GM18505 (cell line): ENCODE measurements around the gene RBMS2.

Experiments
- ATAC-seq: cut with Tn5 transposase; IDR thresholded peaks from one replicate; pipeline ENCODE4 v1.9.1; 2021; ENCODE audit not compliant: unreplicated experiment
- POLR2A ChIP-seq: IDR thresholded peaks from 4 replicates; pipeline ENCODE4 v1.6.1; 2011; ENCODE audit warnings: borderline replicate concordance; ENCODE audit not compliant: insufficient read depth, insufficient read length; ENCODE audit errors: extremely low read depth

Gene RBMS2

GRCh38 chr12:56591961-56592360 is 70.3 kb downstream of the RBMS2 start:
- TF ChIP-seq POLR2A: no peak

GRCh38 chr12:56593909-56594621 is 72.4 kb downstream of the RBMS2 start:
- ATAC-seq: no peak
- no peak for TF ChIP-seq POLR2A

More at GRCh38 chr12:56591961-56592360, 70.3 kb downstream of the RBMS2 start:
- no peak for ATAC-seq

GRCh38 chr12:56596815-56597214 is 75.2 kb downstream of the RBMS2 start:
- no peak for TF ChIP-seq POLR2A
- no peak for ATAC-seq

- TF ChIP-seq POLR2A: no peak
- ATAC-seq: no peak
Observed at GRCh38 chr12:56599041-56599440, 77.4 kb downstream of the RBMS2 start.

DNA sequence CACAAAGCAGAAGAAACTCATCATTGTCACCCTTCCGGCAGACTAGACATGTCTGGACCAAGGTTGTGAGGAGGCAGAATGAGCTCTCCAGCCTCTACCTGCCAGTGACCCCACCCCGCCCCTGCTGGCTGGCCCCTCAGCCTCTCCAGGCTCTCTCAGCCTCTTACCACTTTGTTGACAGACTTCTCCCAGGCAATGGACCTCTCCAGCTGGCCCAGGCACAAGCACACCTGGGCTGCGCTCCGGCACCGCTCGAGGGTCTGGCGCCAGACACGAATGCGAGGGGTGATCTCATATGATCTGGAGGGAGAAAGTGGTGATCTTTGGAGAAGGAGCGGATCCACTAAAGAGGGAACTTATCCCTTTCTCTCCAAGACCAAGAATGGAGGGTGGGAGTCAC is 78.2 kb downstream of the RBMS2 start:
- TF ChIP-seq POLR2A: no peak

GRCh38 chr12:56600753-56601152 is 79.1 kb downstream of the RBMS2 start:
- peak; percentile 11 for TF ChIP-seq POLR2A
- no peak for ATAC-seq

More for the DNA sequence above, 78.2 kb downstream of the RBMS2 start:
- no peak for ATAC-seq

- no peak for ATAC-seq
- TF ChIP-seq POLR2A: no peak
Observed at GRCh38 chr12:56601503-56601902, 79.9 kb downstream of the RBMS2 start.

- ATAC-seq: no peak
- TF ChIP-seq POLR2A: no peak
Observed at GRCh38 chr12:56602239-56602638, 80.6 kb downstream of the RBMS2 start.

- ATAC-seq: no peak
- TF ChIP-seq POLR2A: no peak
Observed at GRCh38 chr12:56604355-56604754, 82.7 kb downstream of the RBMS2 start.

DNA sequence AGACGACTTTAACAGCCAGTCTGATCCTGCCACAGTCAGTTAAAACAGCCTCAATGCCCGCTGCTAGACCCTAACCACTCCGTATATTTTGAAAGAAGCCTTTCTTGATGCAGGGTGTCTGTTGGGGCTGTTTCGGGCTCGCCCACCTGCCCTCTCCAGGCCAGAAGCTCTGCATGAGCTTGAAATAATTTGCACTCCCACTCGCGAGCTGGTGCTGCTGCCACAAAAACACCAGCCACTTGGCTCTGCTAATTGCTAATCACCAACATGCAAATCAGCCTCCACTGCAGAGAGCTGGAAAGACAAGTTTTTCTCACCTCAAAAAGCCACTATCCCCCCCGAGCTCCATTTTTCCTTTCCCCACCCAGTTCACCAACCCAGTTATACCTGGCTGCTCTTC is 93.0 kb downstream of the RBMS2 start:
- no peak for TF ChIP-seq POLR2A
- ATAC-seq: no peak

GRCh38 chr12:56616244-56616643 is 94.6 kb downstream of the RBMS2 start:
- no peak for TF ChIP-seq POLR2A
- ATAC-seq: no peak

- no peak for ATAC-seq
- TF ChIP-seq POLR2A: no peak
Observed at GRCh38 chr12:56616925-56617324, 95.3 kb downstream of the RBMS2 start.

DNA sequence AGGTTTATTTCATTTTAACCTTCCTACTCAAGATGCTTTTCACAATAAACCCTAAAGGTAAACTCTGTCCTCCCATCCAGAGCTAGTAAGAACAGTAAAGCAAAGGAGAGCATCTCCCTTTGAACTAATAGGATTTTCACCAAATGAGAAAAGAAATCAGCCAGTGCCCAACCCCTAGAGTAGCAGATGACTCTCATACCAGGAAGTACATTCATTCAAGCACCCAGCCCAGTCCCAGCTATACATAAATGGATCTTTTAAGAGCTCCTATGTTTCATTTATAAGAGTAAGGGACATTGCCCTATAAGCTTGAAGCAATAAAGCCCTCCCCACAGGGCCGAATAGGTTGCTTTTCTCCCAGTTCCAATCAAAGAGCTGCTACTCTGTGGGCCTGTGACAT is 100.9 kb downstream of the RBMS2 start:
- no peak for ATAC-seq
- TF ChIP-seq POLR2A: no peak

DNA sequence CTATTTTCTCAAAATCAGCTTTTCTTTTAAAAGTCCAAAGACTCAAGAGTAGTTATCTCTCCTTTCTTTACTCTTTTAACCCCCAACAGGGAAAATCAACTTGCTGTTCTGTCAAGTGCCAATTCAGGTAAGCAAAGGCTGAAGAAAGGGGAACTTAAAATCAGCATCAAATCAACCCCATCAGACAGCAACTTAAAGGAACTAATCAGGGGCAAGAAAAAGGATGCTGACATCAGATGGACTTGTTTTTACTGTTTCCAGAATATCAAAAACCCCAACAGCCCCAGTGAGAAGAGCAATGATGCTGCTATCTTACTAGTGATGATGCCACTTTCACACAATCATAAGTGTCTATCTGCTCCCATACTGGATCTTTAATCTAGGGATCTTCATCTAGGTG is 105.1 kb downstream of the RBMS2 start:
- no peak for TF ChIP-seq POLR2A

GRCh38 chr12:56628671-56629458 is 107.2 kb downstream of the RBMS2 start:
- no peak for TF ChIP-seq POLR2A
- no peak for ATAC-seq

More for the DNA sequence above, 105.1 kb downstream of the RBMS2 start:
- no peak for ATAC-seq
